Measurements from ENCODE around the gene AP3B1.

Gene AP3B1

GRCh38 chr5:78289911-78290310, 4.6 kb downstream of the AP3B1 start:
- no peak for DNase-seq

GRCh38 chr5:78288246-78288645, 6.3 kb downstream of the AP3B1 start:
- DNase-seq, result no peak

- DNase-seq, result no peak
Measured at GRCh38 chr5:78287833-78288232, 6.7 kb downstream of the AP3B1 start.

- DNase-seq, result no peak
Measured at GRCh38 chr5:78287169-78287568, 7.3 kb downstream of the AP3B1 start.

GRCh38 chr5:78286290-78286689, 8.2 kb downstream of the AP3B1 start:
- DNase-seq, result no peak

GRCh38 chr5:78283802-78284201, 10.7 kb downstream of the AP3B1 start:
- no peak for DNase-seq

- DNase-seq, result no peak
Measured at GRCh38 chr5:78283105-78283504, 11.4 kb downstream of the AP3B1 start.

- DNase-seq, result no peak
Measured at GRCh38 chr5:78280261-78280660, 14.2 kb downstream of the AP3B1 start.

- DNase-seq, result no peak
Measured at GRCh38 chr5:78279194-78279593, 15.3 kb downstream of the AP3B1 start.

GRCh38 chr5:78277715-78278114, 16.8 kb downstream of the AP3B1 start:
- DNase-seq, result no peak

GRCh38 chr5:78275998-78276543, 18.4 kb downstream of the AP3B1 start:
- DNase-seq, result no peak

GRCh38 chr5:78274540-78275197, 19.8 kb downstream of the AP3B1 start:
- DNase-seq, result no peak

GRCh38 chr5:78273436-78273835, 21.1 kb downstream of the AP3B1 start:
- no peak for DNase-seq

- DNase-seq, result no peak
Measured at GRCh38 chr5:78271766-78272165, 22.7 kb downstream of the AP3B1 start.

GRCh38 chr5:78269088-78269703, 25.3 kb downstream of the AP3B1 start:
- no peak for DNase-seq

GRCh38 chr5:78268356-78268755, 26.1 kb downstream of the AP3B1 start:
- no peak for DNase-seq

- DNase-seq, result no peak
Measured at GRCh38 chr5:78265163-78265562, 29.3 kb downstream of the AP3B1 start.

- no peak for DNase-seq
Measured at GRCh38 chr5:78264600-78264999, 29.9 kb downstream of the AP3B1 start.

- DNase-seq, result no peak
Measured at GRCh38 chr5:78260771-78261170, 33.7 kb downstream of the AP3B1 start.

- DNase-seq, result no peak
Measured at GRCh38 chr5:78253201-78253600, 41.3 kb downstream of the AP3B1 start.

- DNase-seq, result no peak
Measured at GRCh38 chr5:78252715-78253114, 41.8 kb downstream of the AP3B1 start.

GRCh38 chr5:78251663-78252284, 42.7 kb downstream of the AP3B1 start:
- DNase-seq, result no peak

- DNase-seq, result no peak
Measured at GRCh38 chr5:78245136-78245535, 49.4 kb downstream of the AP3B1 start.

- no peak for DNase-seq
Measured at GRCh38 chr5:78243639-78244038, 50.9 kb downstream of the AP3B1 start.

Measured in NCI-H774 (cell line).